SK-MEL-5 (cell line): ENCODE data around the gene VTI1A. TPM values are rescaled to one million over a fixed set of nuclear protein-coding genes. Genes with fewer than 3 reads are reported as not detected.

Source experiments
- DNase-seq: peaks from one replicate; pipeline ENCODE4 v3.0.0-alpha.2; 2016; ENCODE audit warnings: low read depth, low spot score
- in situ Hi-C: cut with HindIII; loops from 2 replicates; pipeline ENCODE4 v1.10.0; 2016; ENCODE audit warnings: low sequenced_read_pairs, high pct_unique_total_duplicates, low pct_unique_long_range_greater_than_20kb
- total RNA-seq: library from RNA; depleted of rRNA; stranded (reverse); fragments of >200 nt; shearing (Covaris generic); gene quantifications from 2 replicates; pipeline ENCODE4 v1.2.3, GENCODE V29; 2014

The VTI1A gene
- total RNA-seq, 1 experiment from 2014 or later: 52.4 TPM

GRCh38 chr10:112639298-112639697 lies 192.3 kb downstream of the VTI1A start:
- in situ Hi-C loops: no loop called here
- DNase-seq: no peak

- DNase-seq: no peak
- in situ Hi-C loops: no loop called here
Observed at GRCh38 chr10:112640638-112641037, 193.6 kb downstream of the VTI1A start.

GRCh38 chr10:112643600-112644264 lies 196.7 kb downstream of the VTI1A start:
- in situ Hi-C loops: no loop called here

GRCh38 chr10:112644265-112644645 lies 197.2 kb downstream of the VTI1A start:
- no peak for DNase-seq
- in situ Hi-C loops: no loop called here

More at GRCh38 chr10:112643600-112644264, 196.7 kb downstream of the VTI1A start:
- DNase-seq: no peak

GRCh38 chr10:112649006-112649821 lies 202.2 kb downstream of the VTI1A start:
- DNase-seq: no peak
- in situ Hi-C loops: no loop called here

- in situ Hi-C loops: no loop called here
Observed at GRCh38 chr10:112649822-112650152, 202.8 kb downstream of the VTI1A start.

GRCh38 chr10:112650588-112651030 lies 203.6 kb downstream of the VTI1A start:
- DNase-seq: no peak
- in situ Hi-C loops: no loop called here

More at GRCh38 chr10:112649822-112650152, 202.8 kb downstream of the VTI1A start:
- DNase-seq: no peak

- in situ Hi-C loops: no loop called here
- no peak for DNase-seq
Observed at GRCh38 chr10:112653215-112653614, 206.2 kb downstream of the VTI1A start.

GRCh38 chr10:112653851-112654250 lies 206.8 kb downstream of the VTI1A start:
- DNase-seq: peak; percentile 65
- in situ Hi-C loops: no loop called here

- in situ Hi-C loops: no loop called here
- DNase-seq: no peak
Observed at GRCh38 chr10:112654794-112655193, 207.8 kb downstream of the VTI1A start.

GRCh38 chr10:112655722-112656121 lies 208.7 kb downstream of the VTI1A start:
- DNase-seq: no peak
- in situ Hi-C loops: no loop called here

- DNase-seq: no peak
- in situ Hi-C loops: no loop called here
Observed at GRCh38 chr10:112658465-112658864, 211.4 kb downstream of the VTI1A start.

GRCh38 chr10:112658900-112659638 lies 212.1 kb downstream of the VTI1A start:
- in situ Hi-C loops: no loop called here
- no peak for DNase-seq

GRCh38 chr10:112663234-112664125 lies 216.5 kb downstream of the VTI1A start:
- peak; percentile 14 for DNase-seq
- in situ Hi-C loops: no loop called here

GRCh38 chr10:112666094-112666493 lies 219.1 kb downstream of the VTI1A start:
- no peak for DNase-seq
- in situ Hi-C loops: no loop called here

- DNase-seq: no peak
- in situ Hi-C loops: no loop called here
Observed at GRCh38 chr10:112669989-112670388, 223.0 kb downstream of the VTI1A start.

- DNase-seq: no peak
- in situ Hi-C loops: no loop called here
Observed at GRCh38 chr10:112671743-112672142, 224.7 kb downstream of the VTI1A start.
